T-helper 2 cell treated with Interferon-gamma antibody and Interleukin-4, amounts not matched to agents 100 ng/mL and 5 ng/mL, for 36 hours (primary cell): ENCODE measurements around the gene STK11. TPM values are rescaled to one million over a fixed set of nuclear protein-coding genes. Genes with fewer than 3 reads are reported as not detected.

Source experiments
- intact Hi-C: fragments of 100-400 bp; cut with micrococcal nuclease; formaldehyde crosslinking; loops from one replicate; pipeline ENCODE4 v1.15.1; 2023
- total RNA-seq: library from RNA; stranded (reverse); gene quantifications from 2 replicates; pipeline ENCODE4 v1.2.3, GENCODE V29; 2022

STK11 gene, protein sequence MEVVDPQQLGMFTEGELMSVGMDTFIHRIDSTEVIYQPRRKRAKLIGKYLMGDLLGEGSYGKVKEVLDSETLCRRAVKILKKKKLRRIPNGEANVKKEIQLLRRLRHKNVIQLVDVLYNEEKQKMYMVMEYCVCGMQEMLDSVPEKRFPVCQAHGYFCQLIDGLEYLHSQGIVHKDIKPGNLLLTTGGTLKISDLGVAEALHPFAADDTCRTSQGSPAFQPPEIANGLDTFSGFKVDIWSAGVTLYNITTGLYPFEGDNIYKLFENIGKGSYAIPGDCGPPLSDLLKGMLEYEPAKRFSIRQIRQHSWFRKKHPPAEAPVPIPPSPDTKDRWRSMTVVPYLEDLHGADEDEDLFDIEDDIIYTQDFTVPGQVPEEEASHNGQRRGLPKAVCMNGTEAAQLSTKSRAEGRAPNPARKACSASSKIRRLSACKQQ
- 61.2 and 61.8 TPM in 2 replicates for total RNA-seq

DNA sequence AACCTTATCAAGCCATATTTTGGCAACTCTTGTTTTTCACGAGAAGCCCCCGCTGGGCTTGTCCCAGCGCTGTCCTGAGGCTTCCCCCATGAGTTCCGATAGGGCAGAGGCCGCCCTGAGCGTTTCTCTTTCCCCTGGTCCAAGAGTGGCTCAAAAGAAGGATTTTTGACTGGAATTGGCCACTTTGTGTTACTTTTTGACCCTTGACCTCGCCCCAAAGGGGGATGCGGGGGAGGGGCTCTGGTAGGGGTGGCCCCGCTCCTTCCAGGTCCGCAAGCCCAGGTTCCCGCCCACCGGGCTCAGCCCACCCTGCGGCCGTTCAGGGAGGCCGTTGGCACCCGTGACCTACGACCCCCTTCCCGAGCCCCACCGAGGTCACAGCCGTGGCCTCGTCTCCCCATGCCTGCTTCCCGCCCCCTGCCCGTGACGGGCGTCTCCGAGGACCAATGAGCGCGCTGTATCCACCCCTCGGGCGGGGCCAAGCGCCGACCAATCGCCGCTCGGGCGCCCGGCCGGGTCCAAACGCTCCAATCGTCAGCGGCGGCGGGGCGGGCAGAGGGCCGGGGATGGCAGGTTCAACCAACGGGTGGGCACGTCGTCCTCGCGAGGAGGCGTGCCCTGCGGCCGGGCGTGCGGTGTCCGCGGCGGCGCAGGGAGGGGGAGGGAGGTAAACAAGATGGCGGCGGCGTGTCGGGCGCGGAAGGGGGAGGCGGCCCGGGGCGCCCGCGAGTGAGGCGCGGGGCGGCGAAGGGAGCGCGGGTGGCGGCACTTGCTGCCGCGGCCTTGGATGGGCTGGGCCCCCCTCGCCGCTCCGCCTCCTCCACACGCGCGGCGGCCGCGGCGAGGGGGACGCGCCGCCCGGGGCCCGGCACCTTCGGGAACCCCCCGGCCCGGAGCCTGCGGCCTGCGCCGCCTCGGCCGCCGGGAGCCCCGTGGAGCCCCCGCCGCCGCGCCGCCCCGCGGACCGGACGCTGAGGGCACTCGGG is at the start of gene STK11:
TSS of gene STK11 (plus strand) at position 665 of the 986 bp plus-strand sequence. CDS start 1,136 bp downstream, outside the sequence.
- intact Hi-C loops: loop anchor here (1.0 kb wide), 1 partner anchor 184 kb away; the partner anchor contains the start of genes RNU6-2 and TMEM259

DNA sequence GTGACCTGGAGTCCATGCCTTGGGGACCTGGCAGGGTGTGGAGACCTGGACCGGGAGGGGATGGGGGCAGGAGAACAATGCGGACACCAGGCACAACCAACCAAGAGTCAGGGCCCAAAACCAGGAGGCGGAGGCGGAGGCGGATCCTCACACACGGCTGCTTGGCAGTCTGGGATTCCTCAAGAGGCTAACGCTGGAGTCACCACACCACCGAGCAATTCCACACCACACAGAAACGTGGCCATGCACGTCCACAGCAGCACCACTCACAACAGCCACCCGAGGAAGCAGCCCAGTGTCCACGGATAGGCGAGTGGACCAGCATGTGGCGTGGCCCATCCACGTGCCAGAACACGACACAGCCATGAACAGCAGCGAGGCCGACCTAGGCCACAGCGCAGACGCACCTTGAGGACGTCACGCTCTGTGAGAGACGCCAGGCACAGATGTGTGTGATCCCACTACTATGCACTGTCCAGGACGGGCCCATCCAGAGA is 49.2 kb upstream of the STK11 start:
- intact Hi-C loops: no loop called here

DNA sequence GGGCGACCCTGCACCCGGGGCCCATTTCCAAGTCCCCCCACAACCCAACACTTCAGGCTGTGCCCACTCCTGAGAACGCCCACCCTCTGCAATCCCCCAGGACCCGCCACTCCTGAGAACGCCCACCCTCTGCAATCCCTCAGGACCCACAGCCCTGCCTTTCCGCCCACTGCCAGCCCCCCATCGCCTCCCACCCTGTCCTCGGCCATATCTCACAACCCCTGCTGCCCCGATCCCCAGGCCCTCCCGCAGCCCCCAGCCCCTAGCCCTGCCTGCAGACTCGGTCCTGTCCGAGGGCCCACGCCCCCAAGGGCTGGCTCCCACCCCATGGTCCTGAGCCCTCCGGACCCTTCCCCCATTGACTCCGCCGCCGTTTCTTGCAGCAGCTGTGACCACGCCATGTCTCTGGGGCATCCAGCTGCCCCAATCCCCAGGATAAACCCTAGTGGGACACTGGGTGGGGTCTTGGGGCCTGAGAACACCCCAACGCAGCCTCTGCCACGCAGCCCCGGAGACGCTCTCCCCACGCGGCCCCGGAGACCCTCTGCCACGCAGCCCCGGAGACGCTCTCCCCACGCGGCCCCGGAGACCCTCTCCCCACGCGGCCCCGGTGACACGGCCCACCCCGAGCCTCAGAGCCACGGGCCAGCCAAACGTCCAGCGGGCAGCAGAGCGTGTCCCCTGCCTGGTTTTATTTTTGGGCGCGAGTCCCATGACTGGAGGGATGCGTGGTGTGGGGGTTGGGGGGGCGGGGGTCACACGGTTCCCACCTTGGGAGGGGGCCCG is 48.6 kb upstream of the STK11 start:
- intact Hi-C loops: no loop called here

DNA sequence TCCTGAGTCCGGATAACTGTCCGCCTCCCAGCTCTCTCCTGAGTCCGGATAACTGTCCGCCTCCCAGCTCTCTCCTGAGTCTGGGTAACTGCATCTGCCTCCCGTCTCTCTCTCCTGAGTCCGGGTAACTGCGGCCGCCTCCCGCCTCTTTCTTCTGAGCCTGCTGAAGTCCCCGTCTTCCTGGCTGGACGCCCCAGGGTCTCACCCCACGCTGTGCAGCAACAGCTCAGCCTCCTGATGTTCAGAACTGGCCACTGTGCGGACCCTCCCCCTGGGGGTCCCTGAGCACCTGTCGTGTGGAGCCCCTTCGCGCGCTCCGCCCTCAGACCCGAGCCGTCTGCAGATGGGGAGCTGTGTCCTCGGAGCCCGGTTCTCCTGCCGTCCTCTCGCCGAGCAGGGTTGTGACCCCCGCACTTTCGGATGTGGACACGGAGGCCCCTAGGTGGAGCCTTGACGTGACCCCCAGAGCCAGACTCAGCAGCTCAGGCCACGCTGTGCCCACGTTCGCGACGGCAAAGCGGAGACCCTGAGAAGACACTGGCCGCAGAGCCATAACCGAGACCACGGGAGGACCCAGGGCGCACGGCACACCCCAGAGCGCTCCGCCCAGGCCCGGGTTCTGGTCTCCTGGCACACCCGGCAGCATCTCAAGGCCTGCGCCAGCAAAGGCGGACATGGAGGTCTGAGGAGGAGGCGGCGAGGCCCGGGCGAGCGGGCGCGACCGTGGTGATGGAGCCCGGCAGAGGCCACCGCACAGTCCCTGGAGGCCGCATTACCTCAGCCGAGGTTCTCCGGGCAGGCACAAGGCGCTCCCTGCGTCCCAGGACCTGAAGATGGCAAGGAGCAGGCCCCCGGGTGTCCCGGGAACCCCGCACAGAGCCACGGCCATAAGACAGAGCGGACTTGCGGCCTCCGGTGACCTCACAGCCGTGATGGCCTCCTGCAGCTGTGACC is 47.4 kb upstream of the STK11 start:
- intact Hi-C loops: no loop called here

DNA sequence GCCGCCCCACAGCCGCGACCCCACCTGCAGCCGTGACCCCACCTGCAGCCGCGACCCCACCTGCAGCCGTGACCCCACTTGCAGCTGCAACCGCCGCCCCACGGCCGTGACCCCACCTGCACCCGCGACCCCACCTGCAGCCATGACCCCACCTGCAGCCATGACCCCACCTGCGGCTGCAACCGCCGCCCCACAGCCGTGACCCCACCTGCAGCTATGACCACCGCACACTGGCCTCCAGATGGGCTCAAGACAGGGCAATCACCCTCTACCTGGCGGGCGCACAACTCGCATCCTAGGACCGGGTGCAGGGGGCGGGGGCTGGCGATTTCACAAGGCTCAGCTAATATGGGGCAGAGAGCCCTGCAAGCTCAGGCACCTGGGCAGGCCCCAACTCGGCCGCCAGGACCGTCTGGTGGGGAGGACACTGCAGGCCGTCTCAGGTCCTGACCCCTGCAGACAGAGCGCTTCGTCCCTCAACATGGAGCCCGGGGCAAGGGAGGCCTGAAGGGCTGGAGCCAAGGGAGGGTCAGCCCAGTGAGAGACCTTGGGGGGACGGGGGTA is 46.6 kb upstream of the STK11 start:
- intact Hi-C loops: no loop called here

DNA sequence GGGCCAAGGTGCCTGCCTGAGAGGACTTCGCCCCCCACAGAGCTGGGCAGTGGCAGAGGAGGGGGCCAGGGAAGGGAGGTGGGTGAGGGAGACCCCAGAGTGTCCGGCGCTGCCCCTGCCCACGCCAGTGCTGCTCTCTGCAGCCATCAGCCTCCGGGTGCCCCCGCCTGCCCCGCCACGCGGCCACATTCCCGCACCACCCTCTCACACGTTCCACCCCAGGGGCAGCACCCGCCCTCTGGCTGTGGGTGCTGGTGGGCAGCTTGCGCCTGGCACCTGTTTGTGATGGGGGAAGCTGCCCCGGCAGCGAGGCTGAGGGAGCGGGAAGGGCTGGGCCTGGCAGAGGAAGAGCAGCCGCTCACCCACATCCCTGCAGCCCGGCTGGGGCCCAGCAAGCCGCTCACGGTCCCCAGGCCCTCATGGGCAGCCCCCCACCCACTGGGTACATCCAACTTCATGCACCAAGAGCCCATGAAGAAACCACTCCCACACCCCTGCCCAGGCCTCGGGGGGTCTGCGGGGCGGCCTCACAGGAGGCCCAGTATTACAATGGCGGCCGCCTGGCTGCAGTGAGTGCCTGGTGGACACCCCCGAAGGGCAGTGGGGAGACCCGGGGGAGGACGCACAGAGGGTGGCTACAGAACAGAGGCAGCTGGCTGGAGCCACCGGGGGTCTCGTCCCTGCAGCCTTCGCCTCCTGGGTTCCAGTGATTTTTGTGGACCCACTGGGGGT is 45.5 kb upstream of the STK11 start:
- intact Hi-C loops: no loop called here

DNA sequence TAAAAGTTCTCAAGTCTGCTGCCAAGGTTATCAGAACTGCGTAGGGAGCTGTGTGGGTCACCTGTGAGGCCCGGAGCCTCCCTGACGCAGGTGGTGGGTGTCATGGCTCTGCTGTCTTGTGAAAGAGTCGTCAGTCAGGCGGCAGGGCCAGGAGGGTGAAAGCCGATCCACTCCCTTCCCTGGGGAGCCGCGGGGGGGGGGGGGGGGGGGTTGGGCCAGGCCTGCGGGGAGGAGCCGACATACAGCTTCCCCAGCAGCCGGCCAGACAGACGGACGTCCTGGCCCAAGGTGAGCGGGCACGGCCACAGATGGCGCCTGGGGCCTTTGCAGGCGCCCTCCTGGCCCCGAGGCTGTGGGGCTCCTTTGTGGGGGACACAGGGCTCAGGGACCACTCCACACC is 43.9 kb upstream of the STK11 start:
- intact Hi-C loops: no loop called here

DNA sequence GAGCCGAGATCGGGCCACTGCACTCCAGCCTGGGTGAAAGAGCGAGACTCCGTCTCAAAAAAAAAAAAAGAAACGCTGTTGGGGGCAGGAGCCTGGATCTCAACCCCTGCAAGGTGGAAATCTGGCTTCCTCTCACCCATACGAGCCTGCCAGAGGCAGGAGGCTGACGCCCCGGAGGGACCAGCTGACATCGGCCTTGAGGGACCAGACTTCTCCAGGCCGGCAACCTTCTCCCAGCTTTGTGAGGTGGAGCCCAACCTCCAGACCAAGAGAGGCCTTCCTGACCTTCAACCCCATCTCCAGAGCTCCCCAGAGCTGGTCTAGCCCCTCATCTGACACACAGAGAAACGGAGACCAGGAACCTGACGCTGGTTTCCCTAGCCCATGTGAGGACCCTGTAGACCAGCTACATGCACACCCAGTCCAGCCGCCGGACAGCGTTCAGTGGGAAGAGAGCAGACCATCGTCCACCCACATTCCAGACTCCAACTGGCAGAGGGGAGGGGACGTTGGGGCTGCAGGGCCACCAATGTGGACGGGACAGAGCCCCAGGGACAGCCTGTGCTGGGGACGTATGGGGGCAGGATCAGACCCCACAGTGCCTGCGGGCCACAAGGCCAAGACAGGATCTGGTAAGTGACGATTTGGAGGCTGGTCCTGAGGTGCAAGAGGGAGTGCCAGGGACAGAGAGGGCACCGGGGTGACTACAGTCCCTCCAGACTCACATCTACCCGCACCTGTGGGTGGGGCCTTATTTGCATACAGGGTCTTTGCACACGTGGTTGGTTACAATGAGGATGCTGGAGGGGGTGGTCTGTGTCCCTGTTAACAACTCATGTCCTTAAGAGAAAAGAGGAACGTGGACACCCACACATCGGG is 42.9 kb upstream of the STK11 start:
- intact Hi-C loops: no loop called here

DNA sequence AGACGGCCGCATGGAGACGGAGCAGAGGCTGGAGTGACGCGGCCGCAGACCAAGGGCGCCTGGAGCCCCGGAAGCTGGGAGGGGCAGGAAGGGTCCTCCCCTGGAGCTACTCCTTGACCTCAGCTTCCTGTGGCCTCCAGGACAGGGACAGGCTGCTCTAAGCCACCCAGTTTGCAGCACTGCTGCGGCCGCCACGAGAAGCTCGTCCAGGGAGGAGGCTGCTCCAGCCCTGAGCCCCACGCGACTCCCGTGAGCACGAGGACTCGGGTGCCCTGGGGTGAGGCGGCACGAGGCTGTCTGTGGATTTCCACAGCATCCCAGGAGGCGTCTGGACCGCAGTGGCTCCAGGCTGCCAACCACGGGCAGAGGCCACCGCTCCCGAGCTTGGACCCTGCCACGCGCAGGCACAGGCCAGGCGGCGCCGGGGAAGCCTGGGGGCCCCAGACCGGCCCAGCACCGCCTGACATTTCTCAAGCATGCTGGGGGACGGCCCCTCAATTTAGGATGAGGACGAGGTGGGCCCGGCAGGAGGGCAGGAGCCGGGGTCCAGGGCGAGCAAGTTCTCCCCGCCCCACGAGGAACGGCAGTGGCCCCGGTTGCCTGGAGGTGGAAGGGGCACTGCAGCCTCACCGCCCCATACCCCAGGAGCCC is 42.2 kb upstream of the STK11 start:
- intact Hi-C loops: no loop called here

DNA sequence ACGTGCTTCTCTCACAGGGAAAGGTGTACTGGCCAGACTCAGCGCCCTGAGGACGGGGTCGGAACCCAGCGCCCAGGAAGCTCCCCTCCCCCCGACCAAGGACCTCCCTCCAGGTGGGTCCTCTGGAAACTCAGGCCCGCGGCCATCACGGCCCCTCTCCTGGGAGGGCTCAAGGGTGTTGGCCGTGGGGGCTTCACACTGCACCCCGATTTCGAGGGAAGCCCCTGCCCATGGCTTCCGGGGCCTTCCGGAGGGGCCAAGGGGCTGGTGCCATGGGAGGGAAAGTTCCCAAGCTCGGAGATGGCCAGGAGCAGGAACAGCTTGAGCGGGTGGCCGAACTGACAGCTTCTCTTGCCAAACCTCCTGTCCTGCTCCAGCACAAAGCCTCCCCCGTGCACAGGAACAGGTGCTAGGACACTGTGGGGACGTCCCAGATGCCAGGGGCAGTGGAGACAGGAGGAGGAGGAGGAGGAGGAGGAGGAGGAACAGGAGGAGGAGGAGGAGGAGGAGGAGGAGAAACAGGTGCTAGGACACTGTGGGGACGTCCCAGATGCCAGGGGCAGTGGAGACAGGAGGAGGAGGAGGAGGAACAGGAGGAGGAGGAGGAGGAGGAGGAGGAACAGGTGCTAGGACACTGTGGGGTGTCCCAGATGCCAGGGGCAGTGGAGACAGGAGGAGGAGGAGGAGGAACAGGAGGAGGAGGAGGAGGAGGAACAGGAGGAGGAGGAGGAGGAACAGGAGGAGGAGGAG is 41.5 kb upstream of the STK11 start:
- intact Hi-C loops: no loop called here

DNA sequence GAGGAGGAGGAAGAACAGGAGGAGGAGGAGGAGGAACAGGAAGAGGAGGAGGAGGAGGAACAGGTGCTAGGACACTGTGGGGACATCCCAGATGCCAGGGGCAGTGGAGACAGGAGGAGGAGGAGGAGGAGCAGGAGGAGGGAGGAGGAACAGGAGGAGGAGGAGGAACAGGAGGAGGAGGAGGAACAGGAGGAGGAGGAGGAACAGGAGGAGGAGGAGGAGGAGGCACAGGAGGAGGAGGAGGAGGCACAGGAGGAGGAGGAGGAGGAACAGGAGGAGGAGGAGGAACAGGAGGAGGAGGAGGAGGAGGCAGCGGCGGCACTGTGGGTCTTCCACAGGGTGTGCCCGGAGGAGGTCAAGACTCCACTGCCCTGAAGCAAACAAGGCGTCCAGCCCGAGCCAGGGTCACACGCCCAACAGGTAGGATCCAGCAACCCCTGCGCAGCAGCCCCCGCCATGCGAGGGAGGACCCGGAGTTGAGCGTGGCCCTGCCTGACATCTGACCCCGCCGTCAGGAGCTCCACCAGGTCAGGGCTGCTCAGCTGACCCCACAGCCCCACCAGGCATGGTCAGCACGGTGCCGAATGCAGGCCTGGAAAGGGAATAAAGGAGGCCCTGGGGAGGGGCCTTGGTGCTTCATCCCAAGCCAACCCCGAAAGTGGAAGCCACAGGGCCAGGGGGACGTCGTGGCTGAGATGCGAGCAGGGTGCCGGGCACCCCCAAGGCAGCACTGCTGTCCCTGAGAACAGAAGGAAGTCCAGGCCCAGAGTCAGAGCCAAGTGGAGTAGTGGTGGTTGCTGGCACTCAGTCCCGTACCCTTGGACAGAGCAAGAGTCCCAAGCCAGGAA is 40.7 kb upstream of the STK11 start:
- intact Hi-C loops: no loop called here

DNA sequence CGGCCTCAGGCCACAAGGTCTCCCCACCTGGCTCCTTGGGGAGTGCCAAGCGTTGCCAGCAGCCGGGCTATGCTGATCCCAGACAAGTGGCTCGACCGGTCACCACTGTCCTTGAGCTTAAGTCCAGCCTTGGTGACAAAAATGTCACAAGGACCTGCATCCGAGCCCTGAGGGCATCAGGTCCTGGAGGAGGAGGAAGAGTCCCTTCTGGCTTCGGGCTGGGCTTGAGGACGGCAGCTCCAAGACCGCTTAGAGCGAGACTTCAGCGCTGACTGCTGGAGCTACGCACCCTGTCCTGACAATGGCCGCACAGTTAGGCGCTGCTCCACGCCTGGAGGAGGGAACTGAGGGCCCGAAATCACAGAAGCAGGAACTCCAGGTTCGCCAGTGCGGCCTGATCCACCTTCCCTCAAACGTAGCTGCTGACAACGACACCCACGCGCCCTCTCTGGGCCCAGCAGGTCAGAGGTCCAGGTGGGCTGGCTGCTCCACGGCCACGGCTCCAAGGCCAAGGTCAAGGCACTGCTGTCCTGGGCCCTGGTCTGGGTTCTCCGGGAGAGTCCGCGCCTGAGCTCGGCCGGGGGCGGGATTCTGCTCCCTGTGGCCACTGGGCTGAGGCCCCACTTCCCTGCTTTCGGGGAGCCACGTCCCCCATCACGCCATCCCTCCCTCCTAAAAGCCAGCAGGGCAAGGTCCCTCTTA is 38.6 kb upstream of the STK11 start:
- intact Hi-C loops: no loop called here

DNA sequence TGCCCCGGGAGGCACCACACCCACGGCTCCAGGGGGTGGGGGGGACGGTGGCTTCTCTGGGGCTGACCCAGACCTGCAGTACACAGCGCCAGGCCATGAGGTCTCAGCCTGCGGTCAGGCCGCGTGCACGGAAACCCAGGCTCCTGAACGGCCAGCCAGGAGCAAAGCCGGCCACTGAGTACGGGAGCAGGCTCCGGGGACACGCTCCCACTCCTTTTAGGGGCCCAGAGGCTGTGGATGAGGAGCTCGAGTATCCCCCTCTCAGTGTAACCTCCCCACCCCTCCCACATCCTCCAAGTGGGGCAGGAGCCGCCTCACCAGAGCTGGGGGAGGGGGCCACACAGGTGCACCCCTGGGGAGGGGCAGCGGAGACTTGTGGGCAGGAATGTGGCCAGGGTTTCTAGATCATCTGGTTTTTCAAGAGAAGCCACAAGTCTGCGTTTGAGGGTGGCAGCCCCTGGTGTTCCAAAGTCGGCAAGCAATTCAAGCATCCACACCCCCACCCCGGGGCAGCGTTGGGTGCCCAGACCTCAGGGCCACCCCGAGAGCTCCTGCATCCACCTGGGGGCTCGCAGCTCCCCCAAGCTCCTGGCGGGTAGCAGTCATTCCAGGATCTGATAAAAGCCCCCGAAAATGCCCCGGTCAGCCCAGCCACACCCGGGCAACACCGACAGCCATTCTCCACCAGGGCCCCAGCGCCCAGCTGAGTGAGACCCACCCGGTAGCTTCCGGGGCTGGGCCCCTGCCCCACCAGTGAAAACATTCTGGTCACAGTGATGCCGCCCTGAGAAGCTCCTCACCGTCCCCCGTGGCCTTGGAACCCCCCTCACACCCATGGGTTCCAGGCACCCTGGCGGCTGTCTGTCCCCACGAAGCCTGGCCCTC is 37.6 kb upstream of the STK11 start:
- intact Hi-C loops: no loop called here
